GM18526 (cell line): ENCODE results near the gene ACSM5.

Source experiments
- POLR2A ChIP-seq: IDR thresholded peaks from 3 replicates; pipeline ENCODE4 v1.6.1; 2011; ENCODE audit not compliant: insufficient read length; ENCODE audit errors: extremely low read depth

Gene ACSM5, protein sequence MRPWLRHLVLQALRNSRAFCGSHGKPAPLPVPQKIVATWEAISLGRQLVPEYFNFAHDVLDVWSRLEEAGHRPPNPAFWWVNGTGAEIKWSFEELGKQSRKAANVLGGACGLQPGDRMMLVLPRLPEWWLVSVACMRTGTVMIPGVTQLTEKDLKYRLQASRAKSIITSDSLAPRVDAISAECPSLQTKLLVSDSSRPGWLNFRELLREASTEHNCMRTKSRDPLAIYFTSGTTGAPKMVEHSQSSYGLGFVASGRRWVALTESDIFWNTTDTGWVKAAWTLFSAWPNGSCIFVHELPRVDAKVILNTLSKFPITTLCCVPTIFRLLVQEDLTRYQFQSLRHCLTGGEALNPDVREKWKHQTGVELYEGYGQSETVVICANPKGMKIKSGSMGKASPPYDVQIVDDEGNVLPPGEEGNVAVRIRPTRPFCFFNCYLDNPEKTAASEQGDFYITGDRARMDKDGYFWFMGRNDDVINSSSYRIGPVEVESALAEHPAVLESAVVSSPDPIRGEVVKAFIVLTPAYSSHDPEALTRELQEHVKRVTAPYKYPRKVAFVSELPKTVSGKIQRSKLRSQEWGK

DNA sequence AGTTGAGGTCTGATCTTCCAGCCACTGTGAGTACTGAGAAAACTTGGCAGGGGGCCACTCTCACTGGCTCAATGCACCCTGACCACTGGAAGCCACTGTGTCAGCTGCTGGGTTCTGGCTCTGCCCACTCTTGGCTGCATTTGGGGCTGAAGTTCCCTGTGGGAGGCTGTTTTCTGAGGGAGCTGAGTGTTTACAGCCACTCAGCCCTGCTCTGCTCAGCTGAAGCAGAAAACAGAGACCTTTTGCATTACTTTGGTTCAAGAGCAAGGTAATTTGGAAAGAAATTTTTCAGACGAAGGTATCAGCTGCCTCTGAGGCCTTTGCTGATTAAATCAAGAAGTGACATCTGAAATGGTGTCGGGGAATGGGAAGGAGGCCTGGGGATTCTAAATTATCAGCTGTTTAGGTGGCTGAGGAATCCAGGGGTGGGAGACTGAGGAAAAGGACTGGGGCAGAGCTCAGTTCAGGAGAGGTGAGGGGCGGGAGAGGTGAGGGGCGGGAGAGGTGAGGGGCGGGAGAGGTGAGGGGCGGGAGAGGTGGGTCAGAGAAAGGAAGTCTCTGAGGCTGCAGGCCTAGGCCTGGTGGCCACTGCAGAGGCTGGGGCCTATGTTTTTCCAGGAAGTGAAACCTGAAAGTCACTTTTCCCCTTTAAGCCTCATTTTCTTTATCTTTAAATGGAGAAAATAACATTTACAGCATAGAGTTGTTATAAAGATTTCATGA, at the start of gene ACSM5:
Gene ACSM5, plus strand, starts transcription at position 137 of the 723 bp plus-strand sequence. CDS start 1,951 bp downstream, outside the sequence.
- TF ChIP-seq POLR2A = no peak

GRCh38 chr16:20359997-20360396, 49.3 kb upstream of the ACSM5 start:
- TF ChIP-seq POLR2A = no peak

DNA sequence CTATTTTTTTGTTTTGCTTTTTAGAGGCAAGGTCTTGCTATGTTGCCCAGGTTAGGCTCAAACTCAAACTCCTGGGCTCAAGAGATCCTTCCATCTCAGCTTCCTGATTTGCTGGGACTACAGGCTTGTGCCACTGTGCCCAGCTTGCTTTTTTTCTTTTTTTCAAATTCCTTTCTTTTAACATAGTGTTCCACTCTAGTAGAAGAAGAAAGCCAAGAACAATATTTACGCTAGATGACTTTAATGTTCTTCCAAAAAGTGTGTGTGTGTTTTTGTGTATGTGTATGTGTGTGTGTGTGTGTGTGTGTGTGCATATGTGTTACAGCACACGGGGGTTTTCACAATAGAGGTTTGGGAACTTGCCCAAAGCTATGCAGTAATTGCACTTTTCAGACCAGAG, 46.1 kb upstream of the ACSM5 start:
- TF ChIP-seq POLR2A = no peak

- TF ChIP-seq POLR2A = no peak
These were observed 45.3 kb upstream of the ACSM5 start for GRCh38 chr16:20364051-20364450.

- no peak for TF ChIP-seq POLR2A
These were observed 39.8 kb upstream of the ACSM5 start for GRCh38 chr16:20369452-20370054.

- TF ChIP-seq POLR2A = no peak
These were observed 36.6 kb upstream of the ACSM5 start for GRCh38 chr16:20372701-20373100.

DNA sequence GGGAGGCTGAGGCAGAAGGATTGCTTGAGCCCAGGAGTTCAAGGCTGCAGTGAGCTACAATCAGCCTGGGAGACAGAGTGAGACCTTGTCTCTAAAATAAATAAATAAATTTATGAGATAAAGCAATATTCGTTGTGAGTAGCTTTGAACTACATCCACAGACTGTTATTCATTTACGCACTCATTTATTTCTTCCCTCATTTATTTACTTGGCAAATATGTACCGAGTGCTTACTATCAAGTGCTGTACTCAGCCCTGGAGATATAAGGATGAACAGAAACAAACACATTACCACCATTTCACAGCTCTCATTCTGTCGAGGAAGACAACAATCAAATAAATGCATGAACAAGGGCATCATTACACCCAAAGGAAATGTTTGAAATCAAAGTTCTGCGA, 32.2 kb upstream of the ACSM5 start:
- TF ChIP-seq POLR2A = no peak

DNA sequence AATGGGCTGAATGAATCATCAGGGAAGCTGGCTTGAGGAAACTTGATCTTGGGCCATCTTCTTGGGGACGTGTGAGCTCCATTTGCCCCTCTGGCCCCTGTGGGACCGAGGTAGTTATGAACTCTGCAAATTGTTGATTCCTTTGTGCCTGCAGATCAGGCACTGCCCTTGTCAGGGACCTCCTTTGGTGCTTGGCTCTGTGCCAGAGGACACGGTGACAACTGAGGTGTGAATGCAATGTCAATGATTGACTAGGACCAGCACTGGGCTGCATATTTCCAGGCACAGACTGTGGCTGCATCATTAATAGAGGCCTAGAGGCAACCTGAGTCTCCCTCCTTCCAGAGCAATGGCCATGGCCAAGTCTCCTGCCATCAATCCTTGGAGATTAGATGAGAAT, 28.6 kb upstream of the ACSM5 start:
- no peak for TF ChIP-seq POLR2A

DNA sequence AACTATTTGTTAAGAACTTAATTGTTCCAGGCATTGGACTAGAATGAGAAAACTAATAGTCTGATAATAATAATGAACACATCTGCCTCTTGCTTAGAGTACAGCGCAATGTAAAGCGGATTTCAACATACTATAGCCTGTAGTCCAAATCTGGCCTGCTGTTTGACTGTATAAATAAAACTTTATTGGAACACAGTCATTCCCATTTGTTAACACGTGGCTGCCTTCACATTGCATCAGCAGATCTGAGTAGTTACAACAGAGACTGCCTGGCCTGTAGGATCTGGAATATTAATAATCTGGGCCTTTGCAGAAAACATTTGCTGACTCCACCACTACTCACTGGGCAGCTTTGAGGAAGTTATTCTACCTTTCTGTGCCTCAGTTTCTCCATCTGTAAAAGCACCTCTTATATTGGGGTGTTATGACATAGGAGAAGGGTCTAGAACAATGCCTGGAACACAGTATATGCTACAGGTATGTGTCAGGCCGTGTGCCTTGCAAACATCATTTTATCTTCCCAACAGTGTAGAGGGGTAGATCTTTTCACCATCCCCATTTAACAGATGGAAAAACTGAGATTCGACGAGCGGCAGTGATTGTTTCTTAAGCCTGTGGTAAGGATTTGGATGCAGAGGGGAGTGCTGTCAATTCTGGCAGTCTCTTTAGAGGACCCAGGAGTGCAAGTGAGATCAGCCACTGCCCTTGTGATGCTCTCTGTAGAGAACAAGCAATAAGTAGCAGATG, 27.0 kb upstream of the ACSM5 start:
- no peak for TF ChIP-seq POLR2A

- no peak for TF ChIP-seq POLR2A
These were observed 26.0 kb upstream of the ACSM5 start for GRCh38 chr16:20383106-20384029.

DNA sequence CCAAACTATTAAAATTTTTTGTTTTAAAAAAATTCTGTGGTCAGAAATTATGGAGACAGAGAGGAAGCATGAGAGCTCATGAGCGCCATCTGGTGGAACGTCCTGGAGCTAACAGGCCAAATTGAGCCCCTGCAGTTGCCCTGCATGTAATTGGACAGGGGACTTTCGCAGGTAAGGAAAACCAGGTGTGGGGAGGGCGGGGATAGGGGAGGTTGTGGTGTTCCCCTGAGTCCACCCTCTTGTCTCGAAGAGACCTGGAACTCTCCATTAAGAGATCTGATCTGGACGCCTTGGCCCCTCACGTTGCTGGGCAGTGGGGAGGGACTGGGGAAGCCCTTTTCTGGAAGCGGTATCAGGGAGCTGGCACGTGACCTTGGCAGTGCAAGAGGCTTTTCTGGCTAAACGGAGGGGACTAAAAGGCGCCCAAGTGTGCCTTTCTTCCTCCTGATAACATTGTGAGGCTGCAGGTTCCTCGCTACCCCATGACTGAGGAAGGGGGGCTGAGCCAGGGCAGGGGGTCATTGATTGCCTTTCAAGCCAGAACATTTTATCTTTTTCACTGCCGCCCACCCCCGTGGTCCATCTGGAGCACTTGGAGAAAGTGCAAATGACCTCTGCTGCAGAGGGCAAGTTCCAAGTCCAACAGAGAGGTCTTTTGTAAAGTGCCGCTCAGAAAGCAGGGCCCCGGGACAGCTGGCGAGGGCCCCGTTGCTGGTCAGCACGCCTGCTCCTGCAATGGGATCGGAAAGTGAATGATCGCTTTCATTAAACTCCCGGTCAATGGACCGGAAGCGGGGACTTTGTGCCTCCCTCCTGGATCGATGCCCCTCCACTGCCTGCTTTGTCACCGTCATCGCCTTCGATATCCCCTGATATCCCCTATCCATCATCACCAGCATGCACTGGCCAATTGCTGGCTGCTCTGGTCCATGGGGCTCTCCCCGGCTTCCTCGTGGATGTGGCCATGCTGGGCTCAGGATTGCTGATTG, 23.2 kb upstream of the ACSM5 start:
- TF ChIP-seq POLR2A = no peak

DNA sequence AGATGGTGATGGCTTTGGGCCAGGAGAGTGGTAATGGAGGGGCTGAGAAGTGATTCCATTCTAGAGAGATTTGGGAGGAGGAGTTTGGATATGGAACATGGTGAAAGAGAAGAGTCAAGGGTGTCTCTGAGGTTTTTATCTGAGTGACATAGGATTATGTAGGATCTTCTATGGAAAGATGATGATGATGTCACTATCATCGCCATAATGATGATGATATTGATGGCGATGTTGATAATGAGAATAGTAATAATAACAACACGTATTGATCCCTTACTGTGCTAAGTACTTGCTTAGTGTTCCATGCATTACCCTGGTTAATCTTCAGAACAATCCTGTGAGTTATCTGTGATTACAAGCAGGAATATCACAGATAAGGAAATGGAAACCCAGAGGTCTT, 21.4 kb upstream of the ACSM5 start:
- no peak for TF ChIP-seq POLR2A

DNA sequence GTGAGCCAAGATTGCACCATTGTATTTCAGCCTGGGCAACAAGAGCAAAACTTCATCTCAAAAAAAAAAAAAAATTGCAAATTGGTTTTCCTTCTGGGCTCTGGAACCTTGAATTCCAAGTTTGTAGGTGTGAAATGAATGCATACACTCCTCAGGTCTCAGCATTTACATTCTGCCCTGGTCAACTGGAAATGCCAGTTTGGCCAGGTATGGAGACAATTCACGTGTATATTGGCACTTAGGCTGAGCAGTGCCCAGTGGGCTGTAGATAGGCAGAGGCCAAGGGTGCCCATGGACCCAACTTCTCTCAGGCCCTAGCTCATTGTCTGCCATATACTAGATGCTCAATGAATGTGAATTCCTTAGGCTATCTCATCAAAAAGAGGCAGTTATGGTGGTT, 20.5 kb upstream of the ACSM5 start:
- no peak for TF ChIP-seq POLR2A

GRCh38 chr16:20391045-20391444, 18.3 kb upstream of the ACSM5 start:
- TF ChIP-seq POLR2A = no peak
